ENCODE measurements around the gene CAMSAP2.

Gene CAMSAP2

GRCh38 chr1:200899451-200899915 is 160.8 kb downstream of the CAMSAP2 start:
- DNase-seq, result no peak

GRCh38 chr1:200899954-200900867 is 161.5 kb downstream of the CAMSAP2 start:
- no peak for DNase-seq

GRCh38 chr1:200900877-200901276 is 162.2 kb downstream of the CAMSAP2 start:
- DNase-seq, result no peak

DNA sequence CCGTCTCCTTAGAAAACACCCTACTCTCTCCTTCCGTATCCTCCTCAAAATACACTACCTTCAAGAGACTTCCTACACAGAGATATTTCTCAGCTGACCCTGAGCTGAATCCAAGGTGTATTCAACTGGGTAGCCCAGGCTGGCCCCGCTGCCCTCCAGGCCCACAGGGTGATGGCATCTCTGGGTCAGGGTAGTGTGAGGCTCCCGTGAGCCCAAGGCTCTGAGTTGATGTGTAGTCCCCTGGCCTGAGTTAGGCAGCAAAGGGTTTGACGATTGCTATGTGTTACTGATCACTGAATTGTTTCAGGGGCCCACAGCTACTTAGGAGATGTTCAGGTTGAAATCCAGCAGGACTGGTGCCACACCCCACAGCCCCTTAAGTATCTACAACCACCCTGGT is 162.7 kb downstream of the CAMSAP2 start:
- no peak for DNase-seq

- no peak for DNase-seq
Observed at GRCh38 chr1:200901796-200902444, 163.2 kb downstream of the CAMSAP2 start.

DNA sequence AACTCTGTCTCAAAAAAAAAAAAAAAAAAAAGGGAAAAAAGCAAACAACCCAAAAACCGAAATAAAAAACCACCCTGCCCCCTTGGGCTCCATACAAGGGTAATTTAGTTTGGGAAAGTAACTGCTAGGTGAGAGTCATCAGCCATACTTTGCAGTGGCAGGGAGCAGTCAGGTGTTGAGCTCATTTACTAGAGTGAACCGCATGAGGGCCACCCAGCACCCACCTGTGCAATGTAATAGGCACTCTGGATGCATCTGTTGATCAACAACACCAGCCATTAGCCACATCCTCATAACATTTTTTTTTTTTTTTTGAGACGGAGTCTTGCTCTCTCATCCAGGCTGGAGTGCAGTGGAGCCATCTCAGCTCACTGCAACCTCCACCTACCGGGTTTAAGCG is 165.1 kb downstream of the CAMSAP2 start:
- DNase-seq, result no peak

DNA sequence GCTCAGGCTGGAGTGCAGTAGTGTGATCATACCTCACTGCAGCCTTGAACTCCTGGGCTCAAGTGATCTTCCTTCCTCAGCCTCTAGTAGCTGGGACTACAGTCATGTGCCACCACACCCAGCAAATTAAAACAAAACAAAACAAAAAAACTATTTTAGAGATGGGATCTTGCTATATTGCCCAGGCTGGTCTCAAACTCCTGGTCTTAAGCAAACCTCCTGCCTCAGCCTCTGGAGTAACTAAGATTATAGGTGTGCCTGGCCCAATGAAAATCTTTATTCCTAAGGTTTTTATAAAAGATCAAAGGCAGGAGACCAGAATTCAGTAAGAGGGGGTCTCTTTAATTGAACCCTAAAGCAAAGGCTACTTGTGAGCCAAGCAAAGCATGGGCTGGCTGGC is 166.1 kb downstream of the CAMSAP2 start:
- DNase-seq, result no peak

- DNase-seq, result no peak
Observed at GRCh38 chr1:200905411-200906052, 166.8 kb downstream of the CAMSAP2 start.

DNA sequence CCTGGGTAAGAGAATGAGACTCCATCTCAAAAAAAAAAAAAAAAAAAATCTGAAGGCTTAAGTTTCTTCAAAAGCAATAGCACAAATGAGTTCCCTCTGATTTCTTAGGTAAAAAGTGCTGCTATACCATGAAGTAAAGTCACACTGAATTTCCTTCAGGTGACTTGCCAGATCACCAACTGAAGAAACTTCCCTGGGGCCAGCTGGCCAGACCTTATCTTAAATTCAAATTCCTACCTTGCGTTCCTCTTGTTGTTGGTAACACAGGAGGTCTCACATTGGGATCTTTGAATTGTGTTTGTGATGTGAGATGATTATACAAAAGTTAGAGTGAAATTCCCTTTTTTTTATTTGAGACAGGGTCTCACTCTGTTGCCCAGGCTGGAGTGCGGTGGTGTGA is 167.8 kb downstream of the CAMSAP2 start:
- DNase-seq, result no peak

DNA sequence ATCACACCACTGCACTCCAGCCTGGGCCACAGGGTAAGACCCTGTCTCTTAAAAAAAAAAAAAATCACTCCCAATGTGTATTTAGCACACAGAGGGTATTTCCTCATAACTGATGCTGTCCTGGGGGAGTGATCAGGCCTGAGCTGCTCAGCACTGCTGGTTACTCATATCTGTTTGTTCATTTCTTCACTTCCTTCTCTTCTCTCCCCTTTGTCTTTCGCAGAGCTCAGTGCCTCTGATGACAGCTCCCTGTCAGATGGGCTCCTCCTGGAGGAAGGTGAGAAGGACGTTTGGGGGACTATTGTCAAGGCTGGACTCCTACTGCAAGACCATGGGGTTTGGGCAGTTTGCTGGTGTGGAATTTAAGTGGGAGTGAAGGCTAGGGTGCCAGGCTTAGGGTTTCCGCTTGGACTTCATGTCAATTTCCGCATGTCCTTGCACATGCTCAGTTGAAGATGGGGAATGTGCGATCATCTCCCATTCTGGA is 169.0 kb downstream of the CAMSAP2 start:
- DNase-seq, result no peak

DNA sequence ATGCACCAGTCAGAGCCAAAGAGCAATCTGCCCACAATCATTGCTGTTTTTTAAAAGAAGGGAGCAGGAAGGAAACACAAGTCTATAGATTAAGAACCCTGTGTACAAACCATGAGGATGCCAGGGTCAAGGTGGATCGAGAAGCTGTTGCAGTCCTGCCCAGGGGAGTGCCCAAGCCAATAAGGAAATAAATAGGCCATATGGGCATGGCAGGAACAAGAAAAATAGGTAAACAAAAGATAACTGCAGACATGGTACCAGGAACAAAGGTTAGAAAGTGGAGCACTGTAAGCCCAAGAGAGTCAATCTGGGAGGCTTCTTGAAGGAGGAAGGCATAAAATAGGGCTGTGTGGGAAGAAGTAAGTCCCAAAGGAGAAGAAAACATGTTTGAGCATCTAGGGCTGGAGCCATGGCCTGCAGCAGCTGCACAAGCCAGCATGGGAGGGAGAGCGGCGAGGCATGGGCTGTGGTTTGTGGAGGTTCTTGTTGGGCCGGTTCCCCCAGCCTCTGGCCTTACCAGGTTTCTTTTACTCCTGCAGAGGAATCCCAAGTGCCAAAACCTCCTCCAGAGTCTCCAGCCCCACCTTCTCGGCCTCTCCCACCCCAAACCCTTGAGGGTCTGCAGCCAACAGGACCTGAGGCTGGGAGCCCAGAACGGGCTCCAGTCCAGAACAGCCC is 169.6 kb downstream of the CAMSAP2 start:
- DNase-seq, result no peak

DNA sequence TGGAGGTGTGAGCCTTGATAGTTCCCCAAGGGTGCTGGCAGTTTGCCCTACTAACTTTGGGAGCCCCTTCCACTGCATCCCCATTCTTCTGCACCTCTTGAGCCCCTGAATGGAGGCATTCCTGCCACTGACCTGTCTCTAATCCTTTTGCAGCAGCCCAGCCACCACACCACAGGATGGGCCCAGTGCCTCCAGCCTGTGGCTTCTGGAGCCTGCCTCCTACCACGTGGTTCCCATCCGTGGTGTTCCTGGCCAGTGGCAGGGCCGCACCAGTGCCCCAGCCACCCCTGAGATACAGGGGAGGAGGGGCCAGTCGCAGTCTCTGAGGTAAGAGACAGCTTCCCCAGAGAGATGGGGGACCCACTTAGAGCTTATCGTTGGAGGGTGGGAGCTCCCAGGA is 170.4 kb downstream of the CAMSAP2 start:
- DNase-seq, result no peak

DNA sequence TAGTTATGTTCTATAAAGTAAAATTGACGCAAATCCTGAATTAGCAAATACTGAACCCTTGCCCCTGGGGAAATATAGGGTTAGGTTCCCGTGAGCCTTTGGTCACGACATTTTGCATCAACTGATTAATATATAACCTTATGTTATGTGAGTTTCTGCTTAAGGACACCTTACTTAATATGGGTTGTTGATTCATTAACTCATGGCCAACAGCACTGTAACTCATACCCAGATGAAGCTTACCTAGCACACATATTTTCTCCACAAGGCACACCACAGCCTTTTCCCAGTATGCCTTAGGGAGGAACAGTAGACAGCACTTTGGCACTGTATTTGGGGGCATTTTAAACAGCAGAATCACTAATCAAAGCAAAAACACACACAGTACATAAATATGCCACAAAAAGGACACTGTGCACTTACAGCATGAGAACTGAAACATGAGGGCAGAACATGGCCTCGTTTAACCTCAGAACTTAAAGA is 171.1 kb downstream of the CAMSAP2 start:
- DNase-seq, result no peak

Data from nucleus accumbens (tissue), 56 donors.